Activated naive CD8-positive, alpha-beta T cell treated with anti-CD3 and anti-CD28 coated beads, Interleukin-2, amount 50 U/mL, for 24 hours (primary cell): ENCODE results near the gene NRXN2.
A peak's percentile ranks its signal among the peaks of the same experiment; 100 is the strongest.

Experiments used
- ATAC-seq: fragments of 150-1000 bp; cut with Tn5 transposase; one replicate; pipeline ENCODE4 v1.10.0; 2021
- DNase-seq: peaks from one replicate; pipeline ENCODE4 v3.0.0; 2021
- H3K27ac Mint-ChIP-seq: one replicate; pipeline ENCODE4 v1.8.0; 2021; ENCODE audit warnings: mild to moderate bottlenecking, mixed read lengths
- H3K27me3 Mint-ChIP-seq: one replicate; pipeline ENCODE4 v1.8.0; 2021; ENCODE audit warnings: mixed read lengths
- H3K36me3 Mint-ChIP-seq: one replicate; pipeline ENCODE4 v1.8.0; 2021; ENCODE audit warnings: low read depth, mixed read lengths
- H3K4me1 Mint-ChIP-seq: one replicate; pipeline ENCODE4 v1.8.0; 2021; ENCODE audit warnings: mixed read lengths
- H3K4me3 Mint-ChIP-seq: one replicate; pipeline ENCODE4 v1.8.0; 2021; ENCODE audit warnings: mild to moderate bottlenecking, moderate library complexity, mixed read lengths
- H3K9me3 Mint-ChIP-seq: one replicate; pipeline ENCODE4 v1.8.0; 2021; ENCODE audit warnings: mixed read lengths

NRXN2 gene

DNA sequence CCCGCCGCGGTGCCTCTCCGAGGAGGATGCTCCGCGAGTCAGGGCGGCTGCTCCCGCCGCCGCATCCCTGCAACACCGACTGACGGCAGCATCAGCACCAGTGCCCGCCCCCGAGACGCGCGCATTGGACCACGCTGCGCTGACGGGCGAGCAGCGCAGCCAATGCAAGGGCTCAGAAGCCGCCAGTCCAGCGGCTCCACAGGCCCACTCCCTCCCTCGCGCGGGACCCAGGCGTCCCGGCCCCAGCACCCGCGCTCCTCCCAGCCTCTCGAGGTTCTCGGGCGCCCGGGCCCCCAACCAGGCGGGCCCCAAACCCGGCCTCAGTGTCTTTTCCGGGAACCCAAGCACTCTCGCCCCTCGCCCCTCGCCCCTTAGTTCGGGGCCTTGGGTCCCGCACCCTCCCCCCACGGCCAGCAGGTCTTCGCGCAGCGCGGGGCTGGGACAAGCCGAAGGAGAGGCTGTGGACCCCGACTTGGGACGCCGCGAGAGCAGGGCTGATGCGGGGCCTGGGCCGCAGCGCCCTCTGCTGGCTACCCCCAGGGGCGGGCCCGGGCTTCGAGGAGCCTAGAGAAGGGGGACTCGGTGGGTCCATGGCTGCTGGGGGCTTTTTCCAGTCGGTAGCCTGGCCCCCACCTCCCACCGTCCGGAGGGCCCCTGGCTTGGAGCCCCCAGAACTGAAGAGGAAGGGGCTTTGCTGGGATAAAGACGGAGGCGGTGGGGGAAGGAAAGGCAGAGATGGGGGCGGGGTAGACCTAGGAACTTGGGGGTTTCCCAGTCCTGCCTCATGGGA lies at the start of gene NRXN2:
Gene NRXN2, minus strand, starts transcription at position 81 of the 790 bp plus-strand sequence. CDS start 9,498 bp downstream, outside the sequence.
- Mint-ChIP-seq H3K4me3 (peak within 1 kb of the TSS; percentile 59), H3K9me3 (no peaks in the 10 kb centered on the region), H3K27ac (peak within 1 kb of the TSS; percentile 31), H3K4me1 (peaks cover 14% of the 10 kb centered on the region), H3K27me3 (peaks cover 24% of the 10 kb centered on the region), H3K36me3 (no peaks in the 10 kb centered on the region)
- peak; percentile 98 for ATAC-seq
- DNase-seq: peak; percentile 87

DNA sequence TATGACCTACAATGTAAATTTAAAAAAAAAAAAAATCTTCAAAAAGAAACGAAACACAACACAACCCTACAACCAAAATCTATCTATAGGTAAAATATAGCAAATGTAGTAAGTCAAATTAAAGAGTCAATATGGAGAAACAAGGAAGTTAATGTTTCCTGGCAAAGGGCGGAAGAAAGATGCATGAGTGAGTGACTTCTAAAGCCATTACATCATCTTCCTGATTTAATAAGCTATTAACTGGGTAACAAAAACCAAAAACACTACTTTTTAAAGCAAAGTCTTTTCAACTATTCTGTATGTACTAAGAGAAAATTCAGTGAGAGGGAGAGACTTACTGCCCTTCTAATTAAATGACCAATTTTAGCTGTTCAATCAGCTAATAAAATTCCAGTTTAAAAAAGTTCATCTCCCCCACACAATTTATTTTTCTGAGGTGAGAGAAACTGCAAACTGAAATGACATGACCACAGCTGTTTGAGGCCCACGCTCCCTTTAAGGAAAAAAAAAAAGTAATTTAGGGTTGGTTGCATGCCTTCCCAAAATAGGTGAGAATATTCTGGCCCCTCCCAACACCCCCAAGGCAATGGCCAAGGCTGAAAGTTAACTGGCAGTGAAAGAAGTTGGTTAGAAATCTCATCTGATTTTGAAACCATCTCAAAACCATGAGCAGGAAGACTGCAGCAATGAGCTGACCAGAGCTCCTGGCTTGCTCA lies 49.5 kb upstream of the NRXN2 start:
- H3K9me3 Mint-ChIP-seq: no peaks in the 10 kb centered on the region
- no peak for DNase-seq
- no peak for ATAC-seq
- peaks cover 98% of the 10 kb centered on the region for H3K36me3 Mint-ChIP-seq
- H3K4me3 Mint-ChIP-seq: peak overlapping the region; percentile 15
- H3K27me3 Mint-ChIP-seq: no peaks in the 10 kb centered on the region
- peak overlapping the region; percentile 36 for H3K27ac Mint-ChIP-seq
- peaks cover 98% of the 10 kb centered on the region for H3K4me1 Mint-ChIP-seq

DNA sequence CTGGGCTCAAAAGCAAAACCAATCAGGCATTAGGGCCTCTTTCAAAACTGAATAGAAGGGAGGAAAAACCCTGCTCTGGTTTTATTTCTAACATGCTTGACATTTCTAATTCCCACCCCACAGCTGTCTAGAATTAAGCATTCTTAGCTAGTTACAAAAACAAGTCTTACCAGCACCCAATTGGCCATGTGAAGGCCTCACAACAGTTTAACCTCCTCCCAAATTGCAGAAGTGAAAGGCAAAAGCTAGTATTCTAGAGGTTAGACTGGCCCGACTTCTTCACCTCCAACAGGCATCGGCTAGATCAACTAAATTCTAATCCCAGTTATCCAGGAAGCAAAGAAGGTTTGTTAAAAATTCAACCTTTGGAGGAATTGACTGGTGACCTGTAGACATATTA lies 48.9 kb upstream of the NRXN2 start:
- peak overlapping the region; percentile 15 for H3K4me3 Mint-ChIP-seq
- DNase-seq (no peak), ATAC-seq (no peak)
- no peaks in the 10 kb centered on the region for H3K27me3 Mint-ChIP-seq
- peaks cover 98% of the 10 kb centered on the region for H3K4me1 Mint-ChIP-seq
- peaks cover 96% of the 10 kb centered on the region for H3K36me3 Mint-ChIP-seq
- peak overlapping the region; percentile 36 for H3K27ac Mint-ChIP-seq
- no peaks in the 10 kb centered on the region for H3K9me3 Mint-ChIP-seq

DNA sequence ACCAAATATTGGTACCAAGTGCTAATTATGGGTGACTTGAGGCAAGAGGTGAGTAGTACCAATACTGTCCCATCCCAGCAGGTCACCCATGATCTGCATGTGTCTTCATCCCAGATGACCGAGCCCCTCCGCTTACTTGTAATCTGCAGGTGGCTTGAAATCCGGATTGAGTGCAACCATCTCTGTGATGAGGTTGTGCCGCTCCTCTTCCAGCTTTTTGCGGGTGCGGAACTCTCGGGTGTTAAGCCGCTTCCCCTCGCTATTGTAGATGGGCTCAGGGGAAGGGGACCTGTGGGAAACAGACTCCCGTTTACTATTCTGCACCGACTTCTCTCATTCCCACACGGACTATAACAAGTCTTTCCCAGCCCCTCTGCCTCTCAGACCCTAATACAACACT lies 47.1 kb upstream of the NRXN2 start:
- ATAC-seq: no peak
- Mint-ChIP-seq H3K9me3 (no peaks in the 10 kb centered on the region), H3K27ac (peak overlapping the region; percentile 36), H3K4me3 (no peak overlapping the region), H3K4me1 (peaks cover 92% of the 10 kb centered on the region), H3K36me3 (peaks cover 89% of the 10 kb centered on the region), H3K27me3 (no peaks in the 10 kb centered on the region)
- DNase-seq: no peak

DNA sequence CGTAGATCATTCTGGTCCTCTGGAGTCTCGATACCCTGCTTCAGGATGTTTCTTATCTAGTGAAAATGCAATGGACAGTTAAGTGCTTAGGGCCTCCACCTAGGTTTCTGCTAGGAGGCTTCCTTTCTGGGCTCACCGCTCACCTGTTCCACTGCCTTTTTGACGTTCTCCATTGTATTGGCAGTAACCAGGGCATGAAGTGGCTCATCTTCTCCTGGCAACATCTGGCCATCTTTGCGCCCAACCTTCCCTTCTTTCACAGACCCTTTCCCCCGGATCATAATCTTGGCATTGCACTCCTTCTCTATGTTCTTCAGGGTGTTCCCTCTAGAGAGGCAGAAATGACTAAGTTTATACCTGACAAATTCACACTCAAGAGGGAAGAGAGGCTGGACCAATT lies 46.3 kb upstream of the NRXN2 start:
- Mint-ChIP-seq H3K9me3 (no peaks in the 10 kb centered on the region), H3K36me3 (peaks cover 89% of the 10 kb centered on the region), H3K27me3 (no peaks in the 10 kb centered on the region), H3K27ac (peak overlapping the region; percentile 75), H3K4me3 (no peak overlapping the region), H3K4me1 (peaks cover 92% of the 10 kb centered on the region)
- DNase-seq (no peak), ATAC-seq (no peak)

DNA sequence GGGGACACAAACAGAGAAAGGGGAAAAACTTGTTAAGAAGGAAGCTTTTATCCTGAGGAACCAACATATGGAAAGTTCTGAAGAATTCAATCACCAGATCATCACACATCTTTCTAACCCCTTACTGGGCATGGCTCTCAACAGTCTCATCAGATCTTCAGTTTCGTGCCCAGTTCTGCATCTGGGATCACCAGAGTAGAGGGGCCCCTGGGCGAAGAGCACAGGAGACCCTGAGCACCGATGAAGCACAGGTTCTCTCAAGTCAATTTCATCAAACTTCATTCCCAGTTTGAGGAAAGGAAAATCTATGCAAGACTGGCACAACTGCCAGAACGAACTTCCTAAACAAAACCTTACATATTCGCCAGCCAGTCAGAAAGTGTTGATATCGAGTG lies 45.3 kb upstream of the NRXN2 start:
- DNase-seq (no peak), ATAC-seq (no peak)
- no peaks in the 10 kb centered on the region for H3K9me3 Mint-ChIP-seq
- peak overlapping the region; percentile 14 for H3K4me3 Mint-ChIP-seq
- peaks cover 93% of the 10 kb centered on the region for H3K4me1 Mint-ChIP-seq
- H3K27ac Mint-ChIP-seq: peak overlapping the region; percentile 75
- H3K36me3 Mint-ChIP-seq: peaks cover 87% of the 10 kb centered on the region
- no peaks in the 10 kb centered on the region for H3K27me3 Mint-ChIP-seq

DNA sequence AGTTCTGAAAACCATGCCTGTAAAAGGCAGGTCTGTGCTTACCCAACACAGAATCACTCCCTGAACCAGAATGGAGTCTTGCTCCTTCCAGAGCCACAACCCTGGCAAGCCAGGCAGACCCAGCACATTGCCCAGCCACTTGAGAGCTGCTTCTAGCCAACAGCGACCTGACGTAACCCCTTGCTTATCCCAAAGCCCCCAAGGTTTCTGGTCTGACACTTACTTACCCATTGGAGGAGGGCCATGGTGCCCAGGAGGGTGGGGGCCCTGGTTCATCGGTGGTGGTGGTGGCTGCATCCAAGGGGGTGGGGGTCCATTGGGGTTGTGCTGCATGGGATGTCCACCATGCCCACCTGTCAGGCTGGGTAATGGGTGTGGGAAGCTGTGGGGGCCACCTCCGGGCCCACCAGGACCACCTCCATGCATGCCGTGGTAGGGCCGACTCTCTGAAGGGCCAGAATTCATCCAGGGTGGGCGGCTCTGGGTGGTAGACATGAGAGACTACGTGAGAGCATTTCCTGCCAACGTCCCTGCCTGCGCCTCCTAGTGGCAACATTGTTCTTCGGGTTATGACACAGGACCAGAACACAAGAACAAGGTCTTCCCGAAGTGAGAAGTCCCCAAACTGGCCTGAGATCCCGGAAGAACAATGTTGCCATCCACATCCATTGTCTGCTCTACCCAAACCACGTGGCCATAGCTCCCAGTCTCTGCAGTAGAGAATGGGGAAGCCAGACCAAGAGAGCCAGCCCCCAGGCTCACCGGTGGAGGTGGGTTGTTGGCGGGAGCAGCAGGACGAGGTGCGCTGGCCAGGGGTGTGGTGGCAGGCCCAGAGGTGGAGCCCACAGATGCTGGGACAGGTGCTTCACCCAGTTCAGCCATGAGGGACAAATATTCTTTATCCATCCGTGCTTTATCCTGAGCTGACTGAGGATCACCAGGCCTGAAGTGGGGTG lies 44.6 kb upstream of the NRXN2 start:
- H3K4me1 Mint-ChIP-seq: peaks cover 93% of the 10 kb centered on the region
- no peaks in the 10 kb centered on the region for H3K9me3 Mint-ChIP-seq
- no peak overlapping the region for H3K4me3 Mint-ChIP-seq
- DNase-seq (peak; percentile 88), ATAC-seq (peak; percentile 47)
- peaks cover 85% of the 10 kb centered on the region for H3K36me3 Mint-ChIP-seq
- H3K27me3 Mint-ChIP-seq: no peaks in the 10 kb centered on the region
- H3K27ac Mint-ChIP-seq: peak overlapping the region; percentile 75

DNA sequence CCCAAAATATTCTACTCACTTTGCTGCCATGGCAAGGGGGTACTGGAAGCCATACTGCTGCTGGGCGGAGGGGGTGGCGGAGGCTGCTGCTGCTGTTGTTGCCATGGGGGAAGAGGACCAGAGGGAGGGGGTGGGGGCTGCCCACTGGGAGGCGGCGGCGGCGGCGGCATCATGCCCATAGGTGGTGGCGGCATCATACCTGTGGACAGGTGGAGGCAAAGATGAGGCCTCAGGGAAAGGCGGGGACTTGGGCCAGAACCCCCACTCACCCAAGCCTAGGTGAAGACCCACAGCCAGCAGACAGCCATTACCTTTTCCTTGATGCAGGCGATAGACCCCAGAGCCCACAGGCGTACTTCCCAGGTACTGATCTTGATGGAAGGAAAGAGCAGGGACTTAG lies 43.9 kb upstream of the NRXN2 start:
- Mint-ChIP-seq H3K36me3 (peaks cover 85% of the 10 kb centered on the region), H3K9me3 (no peaks in the 10 kb centered on the region), H3K27ac (peak overlapping the region; percentile 75), H3K4me1 (peaks cover 92% of the 10 kb centered on the region), H3K4me3 (no peak overlapping the region), H3K27me3 (no peaks in the 10 kb centered on the region)
- DNase-seq (no peak), ATAC-seq (no peak)

DNA sequence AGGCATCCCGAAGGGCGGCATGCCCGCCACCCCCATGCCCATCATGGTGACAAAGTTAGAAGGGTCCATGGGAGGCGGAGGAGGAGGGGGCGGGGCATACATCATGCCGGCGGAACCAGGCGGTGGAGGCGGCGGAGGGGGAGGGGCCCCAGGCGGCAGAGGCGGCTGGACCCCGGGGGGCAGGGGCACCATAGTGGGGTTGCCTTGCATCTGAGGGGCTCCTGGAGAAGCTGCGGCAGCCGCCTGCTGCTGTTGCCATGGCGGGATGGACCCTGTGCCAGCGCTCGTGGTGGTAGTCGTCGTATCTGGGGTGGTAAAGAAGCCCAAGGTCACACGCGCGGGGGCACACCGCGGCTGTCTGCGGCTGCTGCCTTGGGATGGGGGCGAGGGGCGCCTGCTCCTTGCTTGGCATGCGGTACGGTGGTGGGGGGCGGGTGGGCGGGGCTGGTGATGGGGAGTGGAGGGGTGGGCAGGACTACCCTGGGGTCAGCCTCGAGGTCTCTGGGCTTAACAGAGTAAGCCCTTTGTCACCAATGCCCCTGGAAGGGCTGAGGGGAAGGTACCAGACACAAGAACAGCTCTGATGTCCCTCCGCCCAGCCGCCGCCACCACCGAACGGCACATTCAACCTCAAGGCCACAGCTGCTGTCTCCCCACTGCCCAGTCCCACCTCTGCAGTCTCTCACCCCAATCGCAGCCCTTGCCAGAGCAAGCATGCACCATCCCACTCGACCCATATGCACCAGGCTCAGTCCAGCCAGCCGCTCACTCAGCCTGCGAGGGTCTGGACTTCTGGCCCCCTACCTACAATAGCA lies 43.1 kb upstream of the NRXN2 start:
- Mint-ChIP-seq H3K27ac (peak overlapping the region; percentile 92), H3K4me1 (peaks cover 90% of the 10 kb centered on the region), H3K9me3 (no peaks in the 10 kb centered on the region), H3K4me3 (peak overlapping the region; percentile 32), H3K36me3 (peaks cover 79% of the 10 kb centered on the region), H3K27me3 (no peaks in the 10 kb centered on the region)
- ATAC-seq (no peak), DNase-seq (no peak)

DNA sequence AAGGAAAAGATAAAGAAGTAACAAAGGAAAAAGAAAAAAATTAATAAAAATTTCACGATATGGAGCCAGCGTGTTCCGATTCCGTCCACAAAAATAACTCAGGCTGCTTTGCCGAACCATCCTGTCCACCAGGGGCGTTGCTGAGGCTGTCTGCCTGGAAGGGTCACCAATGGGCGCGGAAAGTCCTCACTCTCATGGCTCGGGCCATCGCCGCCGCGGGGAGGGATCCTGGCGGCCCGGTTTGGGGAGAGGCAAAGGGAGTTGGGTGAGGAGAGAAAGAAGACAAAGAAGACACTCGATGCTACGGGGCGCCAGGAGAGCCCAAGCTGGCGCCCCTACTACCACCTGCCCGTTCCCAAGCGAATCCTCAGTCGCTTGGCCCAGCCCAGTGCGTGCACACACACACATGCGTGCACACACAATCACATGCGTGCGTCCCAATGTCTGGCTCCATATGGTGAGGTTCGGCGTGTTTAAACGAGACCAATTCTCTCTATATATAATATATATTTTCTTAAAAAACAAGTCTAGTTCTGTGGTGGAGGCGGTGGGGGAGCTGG lies 42.4 kb upstream of the NRXN2 start:
- H3K9me3 Mint-ChIP-seq: no peaks in the 10 kb centered on the region
- peaks cover 72% of the 10 kb centered on the region for H3K36me3 Mint-ChIP-seq
- no peak for DNase-seq
- peak overlapping the region; percentile 70 for H3K4me3 Mint-ChIP-seq
- no peak for ATAC-seq
- H3K27me3 Mint-ChIP-seq: no peaks in the 10 kb centered on the region
- H3K4me1 Mint-ChIP-seq: peaks cover 88% of the 10 kb centered on the region
- H3K27ac Mint-ChIP-seq: peak overlapping the region; percentile 92

DNA sequence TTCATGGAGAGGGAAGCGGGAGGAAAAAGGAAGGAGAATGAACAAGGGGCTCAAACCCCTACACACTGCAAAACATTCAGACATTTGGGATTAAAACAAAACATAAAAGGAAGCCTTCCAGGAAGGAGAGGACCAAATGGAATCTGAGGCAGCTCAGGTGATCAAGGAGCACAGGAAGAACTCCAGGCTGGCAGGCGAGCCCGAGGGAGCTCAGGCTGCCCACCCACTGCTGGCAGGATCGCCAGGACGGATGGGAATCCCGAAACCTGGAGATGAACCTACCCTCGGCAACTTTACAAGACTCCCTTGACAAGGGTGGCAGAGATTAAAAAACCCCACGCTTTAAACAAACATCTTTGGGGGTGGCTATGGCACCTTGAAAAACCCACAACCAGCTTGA lies 41.8 kb upstream of the NRXN2 start:
- Mint-ChIP-seq H3K9me3 (no peaks in the 10 kb centered on the region), H3K27me3 (no peaks in the 10 kb centered on the region), H3K4me3 (peak overlapping the region; percentile 70), H3K4me1 (peaks cover 87% of the 10 kb centered on the region), H3K36me3 (peaks cover 66% of the 10 kb centered on the region), H3K27ac (peak overlapping the region; percentile 92)
- ATAC-seq: no peak
- DNase-seq: no peak

DNA sequence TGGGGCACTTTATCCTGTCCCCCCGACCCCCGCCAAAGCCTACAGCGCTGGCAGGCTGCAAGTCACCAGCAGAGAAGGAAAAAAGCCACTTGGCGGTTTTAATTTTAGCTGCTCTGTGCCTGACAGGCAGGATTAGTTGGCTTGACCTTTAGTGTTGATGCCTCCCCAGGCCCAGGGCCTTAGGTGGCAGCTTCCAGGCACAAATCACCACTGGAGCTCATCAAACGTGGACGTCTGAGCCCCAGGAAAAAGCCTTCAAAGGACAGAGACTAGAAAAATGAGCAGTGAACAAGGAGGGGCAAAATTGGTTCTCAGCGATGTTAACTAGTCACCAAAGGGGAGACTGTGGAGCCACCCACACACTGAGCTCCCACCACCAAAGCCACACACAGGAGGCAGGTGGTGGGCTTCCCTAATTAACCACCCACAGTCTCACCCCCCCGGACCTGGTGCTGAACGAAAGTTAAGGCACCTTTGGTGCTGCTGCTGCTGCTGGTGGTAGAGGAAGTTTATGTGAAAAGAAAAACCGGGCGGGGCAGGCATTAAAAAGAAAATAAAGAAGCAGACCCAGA lies 41.1 kb upstream of the NRXN2 start:
- DNase-seq (peak; percentile 54), ATAC-seq (peak; percentile 17)
- no peaks in the 10 kb centered on the region for H3K9me3 Mint-ChIP-seq
- no peaks in the 10 kb centered on the region for H3K27me3 Mint-ChIP-seq
- H3K36me3 Mint-ChIP-seq: peaks cover 60% of the 10 kb centered on the region
- peaks cover 83% of the 10 kb centered on the region for H3K4me1 Mint-ChIP-seq
- peak overlapping the region; percentile 92 for H3K27ac Mint-ChIP-seq
- peak overlapping the region; percentile 70 for H3K4me3 Mint-ChIP-seq

DNA sequence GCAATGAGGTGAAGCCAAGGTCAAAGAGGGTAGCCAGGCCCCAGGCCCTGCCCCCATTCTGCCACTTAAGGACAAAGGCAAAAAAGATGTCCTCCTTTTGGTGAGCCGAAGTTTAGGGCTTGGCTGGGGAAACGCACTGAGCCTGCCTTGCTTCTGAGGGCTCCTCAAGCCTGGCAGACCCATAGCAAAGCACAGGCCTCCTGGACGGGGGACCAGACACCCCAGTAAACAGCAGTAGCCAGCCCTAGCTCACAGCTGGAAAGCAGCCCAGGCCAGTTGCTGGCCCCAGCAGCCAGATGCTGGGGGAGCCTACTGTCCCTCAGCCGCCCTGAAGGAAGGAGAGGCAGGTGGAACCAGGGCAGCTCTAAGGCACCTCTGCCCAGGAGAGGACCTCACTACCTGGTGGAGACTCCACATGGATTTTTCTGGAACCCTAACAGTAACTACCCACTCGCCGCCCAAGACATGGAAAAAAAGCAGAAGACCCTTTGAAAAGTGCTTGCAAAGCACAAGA lies 40.6 kb upstream of the NRXN2 start:
- Mint-ChIP-seq H3K4me3 (peak overlapping the region; percentile 70), H3K4me1 (peaks cover 77% of the 10 kb centered on the region), H3K9me3 (no peaks in the 10 kb centered on the region), H3K27ac (peak overlapping the region; percentile 92), H3K27me3 (no peaks in the 10 kb centered on the region), H3K36me3 (peaks cover 55% of the 10 kb centered on the region)
- no peak for DNase-seq
- ATAC-seq: no peak
